GM23338 (cell line): ENCODE results near the gene SLC7A5.
"Not testable (repeated sequence)": the region's sequence is repeated elsewhere in the genome, so short reads cannot be mapped to it uniquely, and the experiment has no call there.

Source experiments
- CREB1 ChIP-seq: fragments of 250-450 bp; sonication (Bioruptor Pico); IDR thresholded peaks from 2 replicates; pipeline ENCODE4 v1.5.0; 2020; ENCODE audit warnings: low read depth, mild to moderate bottlenecking, moderate library complexity
- CTCF ChIP-seq, 2 experiments: fragments of 200-600 bp in 1 of 2; sonication (generic) in 1 of 2; conservative IDR thresholded peaks; 2 replicates each; pipeline versions ENCODE4 v1.5.1 to v1.6.1; 2016 to 2017; ENCODE audit warnings: antibody characterized with exemption in 2 of 2, low read depth in 2 of 2, mild to moderate bottlenecking in 2 of 2, moderate library complexity in 1 of 2
- ETS1 ChIP-seq: IDR thresholded peaks from 2 replicates; pipeline ENCODE4 v1.6.1; 2016; ENCODE audit warnings: antibody characterized with exemption
- EZH2 ChIP-seq: fragments of 200-600 bp; sonication (generic); IDR thresholded peaks from one replicate; pipeline ENCODE4 v1.8.0; 2017; ENCODE audit warnings: antibody characterized with exemption, mild to moderate bottlenecking, low read depth; ENCODE audit not compliant: unreplicated experiment
- EZH2phosphoT487 ChIP-seq: fragments of 200-600 bp; sonication (generic); IDR thresholded peaks from one replicate; pipeline ENCODE4 v1.8.1; 2018; ENCODE audit warnings: antibody characterized with exemption; ENCODE audit not compliant: unreplicated experiment
- JUNB ChIP-seq: IDR thresholded peaks from one replicate; pipeline ENCODE4 v1.6.1; 2016; ENCODE audit warnings: antibody characterized with exemption; ENCODE audit not compliant: unreplicated experiment
- NANOG ChIP-seq: IDR thresholded peaks from 2 replicates; pipeline ENCODE4 v1.6.1; 2016; ENCODE audit warnings: antibody characterized with exemption, borderline replicate concordance
- POLR2AphosphoS5 ChIP-seq: IDR thresholded peaks from 2 replicates; pipeline ENCODE4 v1.6.1; 2016; ENCODE audit warnings: antibody characterized with exemption, low read depth
- REST ChIP-seq: IDR thresholded peaks from one replicate; pipeline ENCODE4 v1.6.1; 2018; ENCODE audit warnings: antibody characterized with exemption; ENCODE audit not compliant: unreplicated experiment
- STAT1 ChIP-seq: IDR thresholded peaks from one replicate; pipeline ENCODE4 v1.6.1; 2016; ENCODE audit warnings: antibody characterized with exemption; ENCODE audit not compliant: unreplicated experiment
- ZNF331 ChIP-seq: fragments of 250-450 bp; sonication (Bioruptor Pico); IDR thresholded peaks from 2 replicates; pipeline ENCODE4 v1.5.0; 2020; ENCODE audit warnings: low read depth, mild to moderate bottlenecking, moderate library complexity
- ZNF462 ChIP-seq: fragments of 250-450 bp; sonication (Bioruptor Pico); IDR thresholded peaks from 2 replicates; pipeline ENCODE4 v1.5.0; 2020; ENCODE audit warnings: mild to moderate bottlenecking, moderate library complexity

- TF ChIP-seq CTCF (conservative IDR thresholded peaks at IDR 0.05; ENCODE audit: low read depth in 2 of 2); POLR2AphosphoS5; REST; EZH2phosphoT487; EZH2; ETS1; CREB1; ZNF331 (CRISPR knock-in tag); JUNB; NANOG; STAT1; ZNF462 (CRISPR knock-in tag): not testable (repeated sequence)
These were observed 44.9 kb upstream of the SLC7A5 start for GRCh38 chr16:87914021-87914725.
